ENCODE measurements around the gene MEIS3. TPM values are rescaled to one million over a fixed set of nuclear protein-coding genes. Genes with fewer than 3 reads are reported as not detected.

Gene MEIS3
- total RNA-seq, 1 experiment from 2014 or later, result 1.3 TPM

DNA sequence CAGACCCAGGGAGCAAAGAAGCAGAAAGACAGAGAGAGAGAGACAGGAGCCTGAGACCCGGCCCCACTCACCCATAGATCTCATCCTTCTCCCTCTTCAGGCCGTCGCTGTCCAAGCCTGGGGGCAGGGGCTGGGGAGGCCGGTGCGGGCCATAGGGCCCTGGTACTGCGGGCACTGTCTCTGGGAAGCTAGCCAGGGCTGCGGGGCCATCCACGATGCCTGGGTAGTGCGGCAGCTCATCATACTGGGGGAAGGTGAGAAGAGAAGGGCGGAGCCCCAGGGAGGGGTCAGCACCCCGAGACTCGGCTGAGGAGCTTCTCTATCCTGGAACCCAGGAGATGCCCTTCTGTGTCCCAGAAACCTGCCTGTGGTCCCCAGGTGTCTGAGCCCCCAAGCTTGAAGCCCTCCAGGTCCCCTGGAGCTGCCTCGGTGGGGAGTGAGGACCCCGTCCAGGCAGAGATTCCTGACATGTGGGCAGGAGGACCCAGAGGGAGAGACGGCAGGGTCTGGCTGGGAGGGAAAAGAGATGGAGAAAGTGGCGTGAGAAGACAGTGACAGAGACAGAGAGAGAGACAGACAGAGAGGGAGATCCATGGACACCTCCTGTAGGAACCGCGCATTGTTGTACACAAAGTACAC, 2.1 kb downstream of the MEIS3 start:
- H3K27me3 ChIP-seq (ENCODE audit: low read length), result peaks cover 42% of the 10 kb centered on the region
- H3K36me3 ChIP-seq (ENCODE audit: low read depth, low read length), result no peaks in the 10 kb centered on the region
- POLR2A ChIA-PET (ENCODE audit: unreplicated experiment), result no interaction called here
- ATAC-seq (no peak; the same call in 1 of the 2 replicates), DNase-seq (no peak)
- H3K4me2 ChIP-seq (ENCODE audit: low read length), result no peak overlapping the region
- no peak overlapping the region for H3K4me3 ChIP-seq (ENCODE audit: low read length)
- no peaks in the 10 kb centered on the region for H3K4me1 ChIP-seq (ENCODE audit: insufficient read depth, low read length)
- H3K27ac ChIP-seq (ENCODE audit: low read length), result no peak overlapping the region
- no peak overlapping the region for H2AFZ ChIP-seq (ENCODE audit: low read length)
- H3K9me3 ChIP-seq (ENCODE audit: low read length), result no peaks in the 10 kb centered on the region
- TF ChIP-seq EZH2phosphoT487 (IDR thresholded peaks at IDR 0.05; ENCODE audit: borderline replicate concordance, low read length) (no peak), EZH2 (IDR thresholded peaks at IDR 0.05; ENCODE audit: low read length, unreplicated experiment) (no peak)
- TF ChIP-seq, protein P1, sequence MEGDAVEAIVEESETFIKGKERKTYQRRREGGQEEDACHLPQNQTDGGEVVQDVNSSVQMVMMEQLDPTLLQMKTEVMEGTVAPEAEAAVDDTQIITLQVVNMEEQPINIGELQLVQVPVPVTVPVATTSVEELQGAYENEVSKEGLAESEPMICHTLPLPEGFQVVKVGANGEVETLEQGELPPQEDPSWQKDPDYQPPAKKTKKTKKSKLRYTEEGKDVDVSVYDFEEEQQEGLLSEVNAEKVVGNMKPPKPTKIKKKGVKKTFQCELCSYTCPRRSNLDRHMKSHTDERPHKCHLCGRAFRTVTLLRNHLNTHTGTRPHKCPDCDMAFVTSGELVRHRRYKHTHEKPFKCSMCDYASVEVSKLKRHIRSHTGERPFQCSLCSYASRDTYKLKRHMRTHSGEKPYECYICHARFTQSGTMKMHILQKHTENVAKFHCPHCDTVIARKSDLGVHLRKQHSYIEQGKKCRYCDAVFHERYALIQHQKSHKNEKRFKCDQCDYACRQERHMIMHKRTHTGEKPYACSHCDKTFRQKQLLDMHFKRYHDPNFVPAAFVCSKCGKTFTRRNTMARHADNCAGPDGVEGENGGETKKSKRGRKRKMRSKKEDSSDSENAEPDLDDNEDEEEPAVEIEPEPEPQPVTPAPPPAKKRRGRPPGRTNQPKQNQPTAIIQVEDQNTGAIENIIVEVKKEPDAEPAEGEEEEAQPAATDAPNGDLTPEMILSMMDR (conservative IDR thresholded peaks at IDR 0.05; ENCODE audit: low read depth, low read length), result no peak
- H4K20me1 ChIP-seq (ENCODE audit: low read length), result no peaks in the 10 kb centered on the region
- BruUV-seq (replicated peaks), result no TSS peak
- intact Hi-C loops (cut with micrococcal nuclease), result no loop called here
- H3K79me2 ChIP-seq (ENCODE audit: low read length), result no peaks in the 10 kb centered on the region
- no peaks in the 10 kb centered on the region for H3F3A ChIP-seq (ENCODE audit: low read length, unreplicated experiment)
- CTCF ChIA-PET, result no interaction called here
- H3K9ac ChIP-seq (ENCODE audit: low read length), result no peak overlapping the region
- no peaks in the 10 kb centered on the region for H3K9me2 ChIP-seq (replicated peaks; ENCODE audit: low read length)

DNA sequence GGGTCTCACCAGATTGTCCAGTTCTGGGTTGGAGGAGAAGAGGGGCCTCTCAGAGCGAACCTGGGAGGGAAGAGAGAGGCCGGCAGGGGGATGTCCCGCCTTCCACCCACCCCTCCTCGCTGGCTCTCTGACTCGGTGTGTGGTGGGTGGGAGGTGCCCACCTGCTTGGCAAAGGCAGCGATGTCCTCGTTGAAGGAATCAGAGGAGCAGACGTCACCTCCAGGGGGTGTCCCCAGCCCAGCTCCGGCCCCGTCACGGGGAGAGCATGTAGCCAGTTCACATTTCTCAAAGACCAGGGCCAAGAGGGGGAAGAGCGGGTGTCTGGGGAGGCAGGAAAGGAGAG, 2.7 kb downstream of the MEIS3 start:
- BruUV-seq (replicated peaks), result no TSS peak
- DNase-seq, result no peak
- ChIA-PET CTCF (no interaction called here), POLR2A (ENCODE audit: unreplicated experiment) (no interaction called here)
- no peak overlapping the region for H3K9ac ChIP-seq (ENCODE audit: low read length)
- peaks cover 37% of the 10 kb centered on the region for H3K27me3 ChIP-seq (ENCODE audit: low read length)
- intact Hi-C loops (cut with micrococcal nuclease), result no loop called here
- no peaks in the 10 kb centered on the region for H3F3A ChIP-seq (ENCODE audit: low read length, unreplicated experiment)
- no peaks in the 10 kb centered on the region for H3K36me3 ChIP-seq (ENCODE audit: low read depth, low read length)
- TF ChIP-seq EZH2 (IDR thresholded peaks at IDR 0.05; ENCODE audit: low read length, unreplicated experiment) (no peak), EZH2phosphoT487 (IDR thresholded peaks at IDR 0.05; ENCODE audit: borderline replicate concordance, low read length) (no peak)
- TF ChIP-seq, protein P1 (conservative IDR thresholded peaks at IDR 0.05; ENCODE audit: low read depth, low read length), result no peak
- H3K4me1 ChIP-seq (ENCODE audit: insufficient read depth, low read length), result no peaks in the 10 kb centered on the region
- H3K27ac ChIP-seq (ENCODE audit: low read length), result no peak overlapping the region
- H3K9me2 ChIP-seq (replicated peaks; ENCODE audit: low read length), result no peaks in the 10 kb centered on the region
- ATAC-seq, result no peak
- no peak overlapping the region for H3K4me2 ChIP-seq (ENCODE audit: low read length)
- H3K9me3 ChIP-seq (ENCODE audit: low read length), result no peaks in the 10 kb centered on the region
- H3K4me3 ChIP-seq (ENCODE audit: low read length), result no peak overlapping the region
- H3K79me2 ChIP-seq (ENCODE audit: low read length), result no peaks in the 10 kb centered on the region
- H2AFZ ChIP-seq (ENCODE audit: low read length), result no peak overlapping the region
- H4K20me1 ChIP-seq (ENCODE audit: low read length), result no peaks in the 10 kb centered on the region

DNA sequence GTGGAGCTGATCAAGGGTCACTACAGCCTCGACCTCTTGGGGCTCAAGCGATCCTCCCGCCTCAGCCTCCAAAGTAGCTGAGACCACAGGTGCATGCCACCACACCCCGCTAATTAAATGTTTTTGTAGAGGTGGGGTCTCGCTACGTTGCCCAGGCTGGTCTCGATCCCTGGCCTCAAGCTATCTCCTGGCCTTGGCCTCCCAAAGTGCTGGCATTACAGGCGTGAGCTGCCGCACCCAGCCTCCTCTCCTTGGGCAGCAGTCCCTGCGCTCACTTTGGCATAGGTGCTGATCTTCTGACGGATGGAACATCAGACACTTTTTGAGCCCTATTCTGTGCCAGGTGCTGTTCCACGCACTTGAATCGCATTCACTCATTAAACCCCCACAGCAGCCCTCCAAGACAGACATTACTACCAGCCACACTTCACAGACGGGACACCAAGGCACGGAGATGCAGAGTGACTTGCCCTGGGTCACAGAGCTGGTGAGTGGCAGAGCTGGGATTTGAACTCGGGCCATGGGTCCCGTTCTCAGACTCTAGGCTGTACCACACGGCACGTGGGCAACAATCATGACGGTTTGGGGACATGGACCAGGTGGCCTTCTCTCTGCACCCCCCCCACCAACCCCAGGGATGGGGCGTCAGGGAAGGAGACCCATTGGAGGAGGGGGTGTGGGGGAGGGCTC, 3.2 kb downstream of the MEIS3 start:
- Histone ChIP-seq H3K79me2 (ENCODE audit: low read length) (no peaks in the 10 kb centered on the region), H3K4me2 (ENCODE audit: low read length) (no peak overlapping the region), H3K9me3 (ENCODE audit: low read length) (no peaks in the 10 kb centered on the region), H2AFZ (ENCODE audit: low read length) (no peak overlapping the region), H4K20me1 (ENCODE audit: low read length) (no peaks in the 10 kb centered on the region), H3K27ac (ENCODE audit: low read length) (no peak overlapping the region), H3K9ac (ENCODE audit: low read length) (no peak overlapping the region), H3F3A (ENCODE audit: low read length, unreplicated experiment) (no peaks in the 10 kb centered on the region), H3K27me3 (ENCODE audit: low read length) (peaks cover 32% of the 10 kb centered on the region), H3K36me3 (ENCODE audit: low read depth, low read length) (no peaks in the 10 kb centered on the region), H3K4me3 (ENCODE audit: low read length) (no peak overlapping the region), H3K4me1 (ENCODE audit: insufficient read depth, low read length) (no peaks in the 10 kb centered on the region), H3K9me2 (replicated peaks; ENCODE audit: low read length) (no peaks in the 10 kb centered on the region)
- no TSS peak for BruUV-seq (replicated peaks)
- intact Hi-C loops (cut with micrococcal nuclease), result no loop called here
- ChIA-PET POLR2A (ENCODE audit: unreplicated experiment) (no interaction called here), CTCF (no interaction called here)
- DNase-seq (no peak), ATAC-seq (no peak)
- TF ChIP-seq EZH2 (IDR thresholded peaks at IDR 0.05; ENCODE audit: low read length, unreplicated experiment) (no peak), EZH2phosphoT487 (IDR thresholded peaks at IDR 0.05; ENCODE audit: borderline replicate concordance, low read length) (no peak)
- TF ChIP-seq, protein P1 (conservative IDR thresholded peaks at IDR 0.05; ENCODE audit: low read depth, low read length), result no peak

Measured in PC-3 (cell line).